Measurements from ENCODE around the gene PDGFD.

The PDGFD gene

DNA sequence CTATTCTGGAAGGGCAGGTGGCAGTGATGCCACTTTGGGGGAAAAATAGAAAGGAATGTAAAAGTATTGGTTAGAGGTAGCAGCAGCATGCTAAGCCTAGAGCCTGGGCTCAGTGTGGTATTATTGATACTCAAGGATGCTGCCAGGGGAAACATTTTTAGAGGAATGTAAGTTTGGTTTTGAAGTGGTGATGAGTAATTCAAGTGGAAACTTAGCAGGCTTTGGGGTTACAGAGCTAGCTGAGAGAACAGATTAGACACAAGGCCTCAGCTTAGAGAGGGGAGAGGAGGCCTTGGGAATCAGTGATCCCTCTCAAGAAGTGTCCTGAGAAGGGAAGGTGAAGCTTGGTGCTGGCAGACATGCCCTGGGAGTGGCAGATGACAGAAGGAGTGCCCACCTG is 160.5 kb downstream of the PDGFD start:
- TF ChIP-seq FOXM1 (IDR thresholded peaks at IDR 0.05; ENCODE audit: borderline replicate concordance, low read depth) (no peak), RAD21 (IDR thresholded peaks at IDR 0.05; ENCODE audit: low read depth) (no peak), CREB1 (IDR thresholded peaks at IDR 0.05; ENCODE audit: low read depth) (no peak), TAF1 (IDR thresholded peaks at IDR 0.05; ENCODE audit: low read depth) (no peak), NFIC (IDR thresholded peaks at IDR 0.05) (no peak), YY1 (IDR thresholded peaks at IDR 0.05; ENCODE audit: low read depth) (no peak), EP300 (IDR thresholded peaks at IDR 0.05; ENCODE audit: borderline replicate concordance) (no peak), TCF12 (IDR thresholded peaks at IDR 0.05; ENCODE audit: low read depth) (no peak)
- TF ChIP-seq, protein P1, sequence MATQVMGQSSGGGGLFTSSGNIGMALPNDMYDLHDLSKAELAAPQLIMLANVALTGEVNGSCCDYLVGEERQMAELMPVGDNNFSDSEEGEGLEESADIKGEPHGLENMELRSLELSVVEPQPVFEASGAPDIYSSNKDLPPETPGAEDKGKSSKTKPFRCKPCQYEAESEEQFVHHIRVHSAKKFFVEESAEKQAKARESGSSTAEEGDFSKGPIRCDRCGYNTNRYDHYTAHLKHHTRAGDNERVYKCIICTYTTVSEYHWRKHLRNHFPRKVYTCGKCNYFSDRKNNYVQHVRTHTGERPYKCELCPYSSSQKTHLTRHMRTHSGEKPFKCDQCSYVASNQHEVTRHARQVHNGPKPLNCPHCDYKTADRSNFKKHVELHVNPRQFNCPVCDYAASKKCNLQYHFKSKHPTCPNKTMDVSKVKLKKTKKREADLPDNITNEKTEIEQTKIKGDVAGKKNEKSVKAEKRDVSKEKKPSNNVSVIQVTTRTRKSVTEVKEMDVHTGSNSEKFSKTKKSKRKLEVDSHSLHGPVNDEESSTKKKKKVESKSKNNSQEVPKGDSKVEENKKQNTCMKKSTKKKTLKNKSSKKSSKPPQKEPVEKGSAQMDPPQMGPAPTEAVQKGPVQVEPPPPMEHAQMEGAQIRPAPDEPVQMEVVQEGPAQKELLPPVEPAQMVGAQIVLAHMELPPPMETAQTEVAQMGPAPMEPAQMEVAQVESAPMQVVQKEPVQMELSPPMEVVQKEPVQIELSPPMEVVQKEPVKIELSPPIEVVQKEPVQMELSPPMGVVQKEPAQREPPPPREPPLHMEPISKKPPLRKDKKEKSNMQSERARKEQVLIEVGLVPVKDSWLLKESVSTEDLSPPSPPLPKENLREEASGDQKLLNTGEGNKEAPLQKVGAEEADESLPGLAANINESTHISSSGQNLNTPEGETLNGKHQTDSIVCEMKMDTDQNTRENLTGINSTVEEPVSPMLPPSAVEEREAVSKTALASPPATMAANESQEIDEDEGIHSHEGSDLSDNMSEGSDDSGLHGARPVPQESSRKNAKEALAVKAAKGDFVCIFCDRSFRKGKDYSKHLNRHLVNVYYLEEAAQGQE (IDR thresholded peaks at IDR 0.05; ENCODE audit: low read depth), result no peak
- TF ChIP-seq, protein P2, sequence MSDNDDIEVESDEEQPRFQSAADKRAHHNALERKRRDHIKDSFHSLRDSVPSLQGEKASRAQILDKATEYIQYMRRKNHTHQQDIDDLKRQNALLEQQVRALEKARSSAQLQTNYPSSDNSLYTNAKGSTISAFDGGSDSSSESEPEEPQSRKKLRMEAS (IDR thresholded peaks at IDR 0.05), result no peak

DNA sequence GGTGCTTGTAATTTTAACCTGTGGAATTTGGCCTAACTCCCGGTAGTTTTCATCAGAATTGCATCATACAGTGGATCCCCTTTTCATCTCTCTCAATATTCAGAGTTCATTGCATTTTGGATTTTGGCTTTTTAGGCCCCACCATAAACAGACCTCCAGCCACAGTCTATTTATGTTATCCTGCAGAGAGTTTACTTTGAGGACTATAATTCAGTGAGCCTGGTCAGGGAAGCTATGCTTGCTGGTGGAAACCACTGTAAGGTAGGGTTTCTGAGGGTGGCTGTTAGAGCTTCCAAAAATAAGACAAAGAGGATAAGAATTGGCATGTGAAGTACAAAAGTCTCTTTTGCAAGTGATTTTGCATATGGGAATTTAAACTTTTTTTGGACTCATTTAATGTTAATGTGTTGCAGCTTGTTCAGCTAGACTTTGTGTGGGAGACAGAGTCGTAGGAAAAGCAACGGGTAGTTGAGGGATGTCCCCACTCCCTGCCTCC is 162.3 kb downstream of the PDGFD start:
- TF ChIP-seq ZBTB7A (IDR thresholded peaks at IDR 0.05; ENCODE audit: low read depth), result no peak
- TF ChIP-seq, protein P2 (IDR thresholded peaks at IDR 0.05), result no peak
- no peak for TF ChIP-seq NFIC (IDR thresholded peaks at IDR 0.05)
- no peak for TF ChIP-seq CREB1 (IDR thresholded peaks at IDR 0.05; ENCODE audit: low read depth)
- TF ChIP-seq RAD21 (IDR thresholded peaks at IDR 0.05; ENCODE audit: low read depth), result no peak
- TF ChIP-seq, protein P1 (IDR thresholded peaks at IDR 0.05; ENCODE audit: low read depth), result no peak
- no peak for TF ChIP-seq YY1 (IDR thresholded peaks at IDR 0.05; ENCODE audit: low read depth)
- TF ChIP-seq, protein P3, sequence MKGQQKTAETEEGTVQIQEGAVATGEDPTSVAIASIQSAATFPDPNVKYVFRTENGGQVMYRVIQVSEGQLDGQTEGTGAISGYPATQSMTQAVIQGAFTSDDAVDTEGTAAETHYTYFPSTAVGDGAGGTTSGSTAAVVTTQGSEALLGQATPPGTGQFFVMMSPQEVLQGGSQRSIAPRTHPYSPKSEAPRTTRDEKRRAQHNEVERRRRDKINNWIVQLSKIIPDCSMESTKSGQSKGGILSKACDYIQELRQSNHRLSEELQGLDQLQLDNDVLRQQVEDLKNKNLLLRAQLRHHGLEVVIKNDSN (IDR thresholded peaks at IDR 0.05), result no peak
- no peak for TF ChIP-seq FOXM1 (IDR thresholded peaks at IDR 0.05; ENCODE audit: borderline replicate concordance, low read depth)
- no peak for TF ChIP-seq TAF1 (IDR thresholded peaks at IDR 0.05; ENCODE audit: low read depth)
- TF ChIP-seq CEBPB (IDR thresholded peaks at IDR 0.05), result no peak
- TF ChIP-seq TEAD4 (IDR thresholded peaks at IDR 0.05), result no peak
- TF ChIP-seq EGR1 (IDR thresholded peaks at IDR 0.05), result no peak
- no peak for TF ChIP-seq TCF12 (IDR thresholded peaks at IDR 0.05; ENCODE audit: low read depth)
- TF ChIP-seq EP300 (IDR thresholded peaks at IDR 0.05; ENCODE audit: borderline replicate concordance), result no peak

DNA sequence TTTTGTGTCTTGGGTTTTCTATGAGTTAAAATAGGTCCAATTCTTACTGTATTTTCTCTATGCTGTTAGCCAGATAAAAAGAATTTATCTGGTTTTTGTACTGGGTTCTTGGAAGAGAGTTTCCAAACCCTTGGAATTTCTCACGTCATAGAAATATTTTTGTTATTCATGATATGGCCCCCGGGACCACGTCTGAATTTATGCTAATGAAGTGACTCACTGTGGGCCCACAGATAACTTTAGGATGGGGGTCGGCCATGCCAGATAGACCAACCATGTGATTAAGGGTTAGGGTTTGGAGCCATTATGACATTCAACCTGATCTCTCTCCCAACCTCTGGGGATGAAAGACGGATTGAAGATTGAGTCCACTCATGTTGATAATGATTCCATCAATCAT is 163.1 kb downstream of the PDGFD start:
- TF ChIP-seq TEAD4 (IDR thresholded peaks at IDR 0.05) (no peak), EGR1 (IDR thresholded peaks at IDR 0.05) (no peak), FOXM1 (IDR thresholded peaks at IDR 0.05; ENCODE audit: borderline replicate concordance, low read depth) (no peak), CEBPB (IDR thresholded peaks at IDR 0.05) (no peak), TCF12 (IDR thresholded peaks at IDR 0.05; ENCODE audit: low read depth) (no peak), CREB1 (IDR thresholded peaks at IDR 0.05; ENCODE audit: low read depth) (no peak), YY1 (IDR thresholded peaks at IDR 0.05; ENCODE audit: low read depth) (no peak), NFIC (IDR thresholded peaks at IDR 0.05) (no peak), RAD21 (IDR thresholded peaks at IDR 0.05; ENCODE audit: low read depth) (no peak), TAF1 (IDR thresholded peaks at IDR 0.05; ENCODE audit: low read depth) (no peak)
- TF ChIP-seq, protein P1 (IDR thresholded peaks at IDR 0.05; ENCODE audit: low read depth), result no peak
- TF ChIP-seq, protein P2 (IDR thresholded peaks at IDR 0.05), result no peak
- TF ChIP-seq, protein P3 (IDR thresholded peaks at IDR 0.05), result no peak

DNA sequence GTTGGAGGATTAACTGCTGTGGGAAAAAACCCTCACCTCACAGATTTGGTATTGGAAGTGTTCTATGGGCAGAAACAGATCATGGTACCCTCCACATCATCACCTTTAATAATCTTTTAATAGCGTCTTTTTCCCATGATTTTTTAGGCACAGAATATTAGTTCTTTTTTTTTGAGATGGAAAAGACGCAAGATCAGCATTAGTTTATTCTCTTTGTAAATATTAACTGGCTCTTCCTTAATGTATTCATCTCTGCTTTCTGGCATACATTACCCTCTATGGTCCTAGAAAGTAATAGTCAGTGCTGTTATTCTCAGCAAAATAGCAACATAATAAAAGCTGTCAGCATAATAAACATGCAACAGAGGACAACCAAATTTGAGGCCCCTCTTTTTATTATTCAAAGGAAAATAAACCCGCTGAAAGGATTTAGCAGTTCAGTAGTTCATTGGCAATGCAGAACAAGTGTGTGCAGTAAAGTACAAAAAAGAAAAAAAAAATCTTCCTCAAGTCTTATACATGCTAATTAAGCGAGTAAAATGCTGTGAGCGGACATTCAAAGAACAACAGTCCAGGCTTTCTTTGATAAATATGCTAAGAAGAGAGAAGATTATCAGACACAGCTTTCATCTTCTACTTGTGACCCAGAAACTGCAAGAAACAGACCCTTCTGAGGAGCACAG is 165.0 kb downstream of the PDGFD start:
- no peak for TF ChIP-seq ZBTB7A (IDR thresholded peaks at IDR 0.05; ENCODE audit: low read depth)
- TF ChIP-seq EGR1 (IDR thresholded peaks at IDR 0.05), result no peak
- no peak for TF ChIP-seq TEAD4 (IDR thresholded peaks at IDR 0.05)
- no peak for TF ChIP-seq FOXM1 (IDR thresholded peaks at IDR 0.05; ENCODE audit: borderline replicate concordance, low read depth)
- no peak for TF ChIP-seq YY1 (IDR thresholded peaks at IDR 0.05; ENCODE audit: low read depth)
- TF ChIP-seq CREB1 (IDR thresholded peaks at IDR 0.05; ENCODE audit: low read depth), result no peak

Data from Ishikawa (cell line).